ENCODE data around the gene KRTAP12-3. TPM values are rescaled to one million over a fixed set of nuclear protein-coding genes. Genes with fewer than 3 reads are reported as not detected.
"Not testable (repeated sequence)": the region's sequence is repeated elsewhere in the genome, so short reads cannot be mapped to it uniquely, and the experiment has no call there.

The KRTAP12-3 gene
- polyA plus RNA-seq, 3 donors: not detected

DNA sequence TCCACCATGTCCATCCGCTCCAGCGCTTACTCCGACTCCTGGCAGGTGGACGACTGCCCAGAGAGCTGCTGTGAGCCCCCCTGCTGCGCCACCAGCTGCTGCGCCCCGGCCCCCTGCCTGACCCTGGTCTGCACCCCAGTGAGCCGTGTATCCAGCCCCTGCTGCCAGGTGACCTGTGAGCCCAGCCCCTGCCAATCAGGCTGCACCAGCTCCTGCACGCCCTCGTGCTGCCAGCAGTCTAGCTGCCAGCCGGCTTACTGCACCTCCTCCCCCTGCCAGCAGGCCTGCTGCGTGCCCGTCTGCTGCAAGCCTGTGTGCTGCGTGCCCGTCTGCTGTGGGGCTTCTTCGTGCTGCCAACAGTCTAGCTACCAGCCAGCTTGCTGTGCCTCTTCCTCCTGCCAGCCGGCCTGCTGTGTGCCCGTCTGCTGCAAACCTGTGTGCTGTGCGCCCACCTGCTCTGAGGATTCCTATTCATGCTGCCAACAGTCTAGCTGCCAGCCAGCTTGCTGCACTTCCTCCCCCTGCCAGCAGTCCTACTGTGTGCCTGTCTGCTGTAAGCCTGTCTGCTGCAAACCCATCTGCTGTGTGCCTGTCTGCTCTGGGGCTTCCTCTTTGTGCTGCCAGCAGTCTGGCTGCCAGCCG, 30.4 kb upstream of the KRTAP12-3 start:
- not testable (repeated sequence) for DNase-seq

DNA sequence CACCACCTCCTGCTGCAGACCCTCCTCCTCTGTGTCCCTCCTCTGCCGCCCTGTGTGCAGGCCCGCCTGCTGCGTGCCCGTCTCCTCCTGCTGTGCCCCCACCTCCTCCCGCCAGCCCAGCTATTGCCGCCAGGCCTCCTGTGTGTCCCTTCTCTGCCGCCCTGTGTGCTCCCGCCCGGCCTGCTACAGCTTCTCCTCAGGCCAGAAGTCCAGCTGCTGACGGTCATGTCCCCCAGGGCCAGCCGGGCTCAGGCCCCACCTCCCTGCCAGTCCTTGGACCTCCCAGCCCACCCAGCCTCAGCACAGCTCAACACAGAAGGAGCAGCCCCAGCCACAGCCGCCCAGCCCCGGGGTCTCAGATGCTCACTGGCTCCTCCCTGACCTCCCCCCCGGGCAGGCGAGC, 29.9 kb upstream of the KRTAP12-3 start:
- DNase-seq: not testable (repeated sequence)

DNA sequence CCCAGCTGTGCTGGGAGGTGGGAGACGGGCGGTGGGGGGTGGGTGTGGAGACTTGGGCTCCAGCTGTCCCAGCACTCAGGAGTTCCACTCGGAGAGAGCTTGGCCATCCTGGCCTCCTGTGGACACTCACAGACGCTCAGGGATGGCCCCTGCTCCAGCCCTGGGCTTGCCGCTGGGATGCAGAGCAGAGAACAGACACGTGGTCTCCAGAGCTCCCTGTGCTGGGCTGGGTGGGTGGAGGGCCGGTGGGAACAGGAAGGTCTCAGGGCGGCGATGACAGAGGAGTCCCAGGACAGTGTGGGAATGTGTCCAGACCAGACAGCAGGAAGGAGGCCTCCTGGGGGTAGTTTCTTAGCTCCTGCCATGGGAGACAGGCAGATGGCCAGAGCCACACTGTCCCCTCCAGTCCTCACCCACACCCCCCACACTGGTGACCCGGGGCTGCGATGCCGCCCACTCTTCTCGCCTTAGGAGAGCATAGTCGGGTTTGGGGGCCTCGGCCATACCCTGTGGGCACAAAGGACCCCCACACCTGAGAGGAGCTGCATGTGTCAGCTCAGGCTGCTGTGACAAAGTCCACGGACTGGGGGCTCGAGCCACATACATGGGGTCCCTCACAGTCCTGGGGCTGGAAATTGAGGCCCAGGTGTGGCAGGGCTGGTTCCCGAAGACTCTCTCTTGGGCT, 28.9 kb upstream of the KRTAP12-3 start:
- no peak for DNase-seq

DNA sequence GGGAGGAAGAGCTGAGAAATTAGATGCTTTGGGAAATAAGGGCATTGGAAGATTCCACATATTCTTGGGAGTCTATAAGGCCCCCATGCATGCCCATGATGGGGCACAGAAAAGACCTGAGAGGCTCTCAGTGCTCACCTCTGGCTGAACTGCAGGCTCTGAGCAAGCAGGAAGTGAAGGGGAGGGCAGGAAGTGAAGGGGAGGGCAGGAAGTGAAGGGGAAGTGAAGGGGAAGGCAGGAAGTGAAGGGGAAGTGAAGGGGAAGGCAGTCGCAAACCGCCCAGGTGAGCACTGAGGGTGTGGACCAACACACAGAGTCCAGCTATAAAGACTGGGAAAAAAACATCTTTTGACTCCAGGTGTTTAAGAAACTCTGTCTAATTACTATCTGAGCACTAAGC, 27.3 kb upstream of the KRTAP12-3 start:
- DNase-seq: no peak

DNA sequence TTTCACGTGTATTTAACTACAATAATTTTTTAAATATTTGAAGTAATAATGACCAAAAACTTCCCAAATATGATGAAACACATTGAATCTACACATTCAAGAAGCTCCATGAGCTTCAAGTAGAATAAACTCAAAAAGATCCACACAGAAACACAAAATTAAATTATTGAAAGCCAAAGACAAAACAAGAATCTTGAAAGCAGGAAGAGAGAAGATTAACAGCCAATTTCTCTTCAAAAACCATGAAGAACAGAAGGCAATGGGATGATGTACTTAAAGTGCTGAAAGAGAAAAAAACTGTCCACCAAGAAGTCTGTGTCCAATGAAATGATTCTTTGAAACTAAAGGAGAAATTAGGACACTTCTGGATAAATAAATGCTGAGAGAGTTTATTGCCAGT, 25.7 kb upstream of the KRTAP12-3 start:
- DNase-seq: no peak

DNA sequence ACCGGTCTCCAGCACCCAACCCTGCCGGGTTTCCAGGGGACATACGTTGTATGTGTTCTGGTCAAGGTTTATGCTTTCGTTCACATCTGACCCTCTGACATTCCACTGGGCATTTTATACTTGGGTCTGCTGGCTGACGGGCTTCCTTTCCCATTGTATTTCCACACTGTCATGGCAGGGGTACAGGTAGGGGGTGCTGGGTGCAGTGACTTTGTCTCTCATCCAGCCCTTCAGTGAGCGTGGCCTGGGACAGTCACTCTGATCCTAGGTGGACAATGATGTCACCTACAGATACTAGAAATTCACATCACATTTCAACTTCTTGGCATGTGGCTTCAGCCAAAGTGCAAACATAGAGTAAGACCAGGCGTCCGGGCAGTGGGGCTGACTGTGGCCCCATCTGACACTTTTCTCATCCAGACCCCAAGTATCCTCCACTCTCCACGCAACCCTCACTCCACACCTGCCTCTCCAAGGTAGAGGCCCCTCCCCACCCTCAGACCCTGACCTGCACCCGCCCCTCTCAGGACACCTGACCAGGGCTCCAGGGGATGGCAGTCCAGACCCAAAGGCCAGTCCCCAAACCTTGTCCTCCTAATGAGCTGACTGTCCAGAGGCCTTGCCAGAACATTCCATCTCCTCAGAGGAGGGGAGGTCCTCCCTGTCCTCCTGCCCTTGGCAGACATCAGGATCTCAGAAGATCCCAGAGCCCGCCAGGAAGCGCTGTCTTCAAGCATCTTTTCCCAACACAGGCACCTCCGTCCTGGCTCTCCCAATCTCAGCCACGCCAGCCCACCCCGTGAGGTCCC, 21.3 kb upstream of the KRTAP12-3 start:
- DNase-seq: no peak

DNA sequence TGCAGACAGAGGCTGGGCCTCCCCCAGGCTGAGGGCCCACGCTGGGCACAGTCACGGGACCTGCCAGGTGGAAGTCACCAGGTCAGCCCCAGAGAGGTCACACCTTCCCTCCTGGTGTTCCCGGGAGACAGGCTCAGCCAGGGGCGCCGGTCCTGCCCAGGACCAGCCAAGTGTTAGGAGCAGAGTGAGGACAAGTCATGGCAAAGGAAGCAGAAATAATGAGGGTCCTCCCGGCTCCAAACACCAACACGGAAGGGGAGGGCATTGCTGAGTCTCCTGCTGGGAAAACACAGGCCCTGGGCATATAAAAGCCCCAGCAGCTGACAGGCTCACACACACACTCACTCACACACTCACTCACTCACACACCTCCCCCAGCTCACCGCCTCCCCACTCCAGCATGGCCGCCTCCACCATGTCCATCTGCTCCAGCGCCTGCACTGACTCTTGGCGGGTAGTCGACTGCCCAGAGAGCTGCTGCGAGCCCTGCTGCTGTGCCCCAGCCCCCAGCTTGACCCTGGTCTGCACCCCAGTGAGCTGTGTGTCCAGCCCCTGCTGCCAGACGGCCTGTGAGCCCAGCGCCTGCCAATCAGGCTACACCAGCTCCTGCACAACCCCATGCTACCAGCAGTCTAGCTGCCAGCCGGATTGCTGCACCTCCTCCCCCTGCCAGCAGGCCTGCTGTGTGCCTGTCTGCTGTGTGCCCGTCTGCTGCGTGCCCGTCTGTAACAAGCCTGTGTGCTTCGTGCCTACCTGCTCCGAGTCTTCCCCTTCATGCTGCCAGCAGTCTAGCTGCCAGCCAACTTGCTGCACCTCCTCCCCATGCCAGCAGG, 20.5 kb upstream of the KRTAP12-3 start, which contains the start of gene KRTAP10-10:
TSS of gene KRTAP10-10 (plus strand) at position 339 of the 833 bp plus-strand sequence. CDS start at position 401, 62 bp downstream.
- no peak for DNase-seq

DNA sequence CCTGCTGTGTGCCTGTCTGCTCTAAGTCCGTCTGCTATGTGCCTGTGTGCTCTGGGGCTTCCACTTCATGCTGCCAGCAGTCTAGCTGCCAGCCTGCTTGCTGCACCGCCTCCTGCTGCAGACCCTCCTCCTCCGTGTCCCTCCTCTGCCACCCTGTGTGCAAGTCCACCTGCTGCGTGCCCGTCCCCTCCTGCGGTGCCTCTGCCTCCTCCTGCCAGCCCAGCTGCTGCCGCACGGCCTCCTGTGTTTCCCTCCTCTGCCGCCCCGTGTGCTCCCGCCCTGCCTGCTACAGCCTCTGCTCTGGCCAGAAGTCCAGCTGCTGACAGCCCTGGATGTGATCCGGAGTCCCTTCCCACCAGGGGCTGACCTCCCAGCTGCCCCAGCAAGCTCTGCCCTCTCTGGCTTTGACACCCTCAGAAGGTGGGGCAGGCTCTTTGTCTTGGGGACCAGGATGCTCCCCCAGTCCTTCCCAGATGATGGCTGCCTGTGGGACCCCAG, 19.8 kb upstream of the KRTAP12-3 start:
- not testable (repeated sequence) for DNase-seq

DNA sequence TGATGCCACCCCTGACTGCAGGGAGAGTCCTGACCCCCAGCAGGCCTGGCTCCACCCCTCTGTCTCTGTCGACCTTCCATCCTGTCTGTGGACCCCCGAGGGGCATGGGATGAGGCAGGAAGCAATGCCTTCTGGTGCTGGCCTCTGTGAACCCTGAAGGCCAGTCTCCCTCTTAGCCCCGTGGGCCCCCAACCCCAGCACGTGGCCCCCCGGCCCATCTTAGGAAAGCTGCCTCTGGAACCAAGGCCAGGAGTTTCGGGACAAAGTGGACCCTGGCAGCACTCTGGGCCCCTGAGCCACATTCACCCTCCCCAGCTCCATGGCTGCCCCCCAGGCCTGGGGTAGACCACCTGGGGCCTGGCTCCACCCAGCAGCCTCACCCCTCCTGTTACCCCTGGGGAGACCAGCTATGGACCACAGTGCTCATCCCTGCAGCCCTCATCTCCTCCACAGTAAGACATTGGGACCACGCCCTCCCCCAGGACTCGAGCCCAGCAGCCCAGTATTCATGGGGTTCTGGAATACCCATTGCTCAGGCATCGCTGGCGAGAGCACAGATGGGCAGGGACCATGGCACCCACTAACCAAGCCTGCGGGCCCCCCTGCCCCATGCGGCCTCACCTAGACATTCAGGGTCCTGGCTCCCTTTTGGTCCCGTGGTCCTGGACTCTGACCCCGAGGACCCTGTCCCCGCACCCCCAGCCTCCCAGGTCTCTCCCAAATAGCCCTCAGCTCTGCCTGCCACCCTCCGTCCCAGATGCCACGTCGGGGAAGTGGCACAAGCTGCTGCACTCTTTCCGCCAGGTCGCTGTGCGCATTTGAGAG, 19.0 kb upstream of the KRTAP12-3 start:
- DNase-seq: not testable (repeated sequence)

DNA sequence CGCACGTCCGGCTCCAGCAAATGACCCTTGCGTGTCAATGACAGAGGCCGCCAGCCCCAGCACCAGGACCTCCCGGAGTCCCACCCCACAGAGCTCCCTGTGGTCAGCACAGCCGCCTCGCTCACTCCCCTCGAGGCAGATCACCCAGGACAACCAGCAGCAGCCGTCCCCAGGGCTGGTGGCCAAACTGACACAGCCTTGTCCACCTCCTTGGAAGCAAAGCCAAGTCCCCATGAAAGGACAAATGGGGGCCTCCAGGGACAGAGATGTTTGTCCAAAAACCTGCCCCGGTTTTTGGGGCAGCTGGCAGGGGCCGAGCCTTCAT, 18.4 kb upstream of the KRTAP12-3 start:
- DNase-seq: no peak

DNA sequence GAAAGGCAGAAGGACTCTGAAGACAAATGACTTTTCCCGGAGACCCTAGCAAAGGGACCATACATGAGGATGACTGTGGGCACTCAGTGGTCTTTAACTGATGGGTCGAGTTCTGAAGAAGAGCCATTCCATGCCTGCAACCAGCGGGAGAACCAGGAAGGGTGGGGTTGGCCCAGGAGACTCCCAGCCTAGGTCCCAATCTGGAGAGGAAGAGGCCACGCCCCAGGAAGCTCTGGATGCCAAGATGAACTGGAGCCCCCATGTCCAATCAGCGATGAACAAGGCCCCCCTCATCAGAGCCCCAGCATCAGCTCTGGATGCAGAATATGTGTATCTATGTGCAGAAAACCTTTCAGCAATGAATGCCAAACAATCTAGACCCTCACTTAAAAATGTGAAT, 17.0 kb upstream of the KRTAP12-3 start:
- DNase-seq: no peak

DNA sequence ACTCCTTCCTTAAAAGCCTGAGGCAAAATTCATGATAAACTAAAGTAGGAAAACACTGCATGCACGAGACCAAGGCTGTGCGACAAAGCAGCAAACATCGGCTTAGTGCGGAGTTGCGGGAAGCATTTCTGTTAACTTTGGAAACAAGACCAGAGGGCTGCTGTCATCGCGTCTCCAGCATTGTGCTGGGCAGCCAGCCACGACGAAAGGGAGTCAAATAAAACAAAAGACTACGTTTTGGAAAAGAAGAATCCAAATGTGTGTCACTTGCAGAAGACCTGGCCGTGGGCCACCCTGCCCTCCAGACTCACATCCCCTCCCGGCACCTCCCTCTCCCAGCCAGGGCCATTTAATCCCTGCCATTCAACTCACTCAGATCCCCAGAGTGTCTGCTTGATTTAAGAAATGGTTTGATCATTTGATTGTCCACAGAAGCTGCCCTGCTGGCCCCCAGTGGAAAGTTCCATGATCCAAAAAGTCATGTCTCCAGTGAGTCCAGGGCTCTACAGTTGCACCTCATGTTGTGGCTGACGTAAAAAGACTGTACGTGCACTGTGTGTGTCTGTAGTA, 13.9 kb upstream of the KRTAP12-3 start:
- peak; percentile 5 for DNase-seq

DNA sequence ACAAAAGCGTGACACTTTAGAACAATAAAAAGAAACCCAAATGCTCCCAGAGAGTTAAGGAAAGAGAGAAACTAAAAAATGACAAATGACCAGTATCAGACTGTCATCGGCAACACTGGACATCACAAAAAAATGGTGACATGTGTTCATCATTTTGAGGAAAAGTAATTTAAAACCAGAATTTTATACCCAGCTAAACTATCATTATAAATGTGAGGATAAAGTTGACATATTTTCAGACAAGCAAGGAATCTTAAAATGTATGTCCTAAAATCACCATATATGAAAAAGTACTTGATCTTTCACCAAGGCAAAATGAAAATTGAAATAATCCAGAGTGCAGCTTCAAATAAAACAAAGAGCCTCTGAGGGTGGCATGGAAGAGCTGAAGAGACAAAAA, 12.9 kb upstream of the KRTAP12-3 start:
- no peak for DNase-seq

DNA sequence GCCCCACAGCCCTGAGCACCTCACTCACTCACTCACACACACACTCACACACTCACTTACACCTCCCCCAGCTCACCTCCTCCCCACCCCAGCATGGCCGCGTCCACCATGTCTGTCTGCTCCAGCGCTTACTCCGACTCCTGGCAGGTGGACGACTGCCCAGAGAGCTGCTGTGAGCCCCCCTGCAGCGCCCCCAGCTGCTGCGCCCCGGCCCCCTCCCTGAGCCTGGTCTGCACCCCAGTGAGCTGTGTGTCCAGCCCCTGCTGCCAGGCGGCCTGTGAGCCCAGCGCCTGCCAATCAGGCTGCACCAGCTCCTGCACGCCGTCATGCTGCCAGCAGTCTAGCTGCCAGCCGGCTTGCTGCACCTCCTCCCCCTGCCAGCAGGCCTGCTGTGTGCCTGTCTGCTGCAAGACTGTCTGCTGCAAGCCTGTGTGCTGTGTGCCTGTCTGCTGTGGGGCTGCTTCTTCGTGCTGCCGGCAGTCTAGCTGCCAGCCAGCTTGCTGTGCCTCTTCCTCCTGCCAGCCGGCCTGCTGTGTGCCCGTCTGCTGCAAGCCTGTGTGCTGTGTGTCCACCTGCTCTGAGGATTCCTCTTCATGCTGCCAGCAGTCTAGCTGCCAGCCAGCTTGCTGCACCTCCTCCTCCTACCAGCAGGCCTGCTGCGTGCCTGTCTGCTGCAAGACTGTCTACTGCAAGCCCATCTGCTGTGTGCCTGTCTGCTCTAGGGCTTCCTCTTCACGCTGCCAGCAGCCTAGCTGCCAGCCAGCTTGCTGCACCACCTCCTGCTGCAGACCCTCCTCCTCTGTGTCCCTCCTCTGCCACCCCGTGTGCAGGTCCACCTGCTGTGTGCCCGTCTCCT, 11.1 kb upstream of the KRTAP12-3 start, which contains the start of gene KRTAP10-11:
TSS of gene KRTAP10-11 (plus strand) at position 49 of the 856 bp plus-strand sequence. CDS start at position 94, 45 bp downstream.
- DNase-seq: not testable (repeated sequence)

DNA sequence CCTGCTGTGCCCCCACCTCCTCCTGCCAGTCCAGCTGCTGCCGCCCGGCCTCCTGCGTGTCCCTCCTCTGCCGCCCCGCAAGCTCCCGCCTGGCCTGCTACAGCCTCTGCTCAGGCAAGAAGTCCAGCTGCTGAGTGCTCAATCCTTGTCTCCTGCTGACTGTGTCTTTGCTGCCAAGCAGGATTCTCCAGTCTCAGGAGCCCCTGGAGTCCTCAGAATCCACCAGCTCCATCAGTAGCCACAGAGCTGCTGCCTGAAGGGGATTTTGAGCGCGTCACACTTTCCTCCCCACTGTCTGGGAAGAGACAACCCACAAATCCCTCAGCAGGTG, 10.5 kb upstream of the KRTAP12-3 start:
- DNase-seq: no peak

DNA sequence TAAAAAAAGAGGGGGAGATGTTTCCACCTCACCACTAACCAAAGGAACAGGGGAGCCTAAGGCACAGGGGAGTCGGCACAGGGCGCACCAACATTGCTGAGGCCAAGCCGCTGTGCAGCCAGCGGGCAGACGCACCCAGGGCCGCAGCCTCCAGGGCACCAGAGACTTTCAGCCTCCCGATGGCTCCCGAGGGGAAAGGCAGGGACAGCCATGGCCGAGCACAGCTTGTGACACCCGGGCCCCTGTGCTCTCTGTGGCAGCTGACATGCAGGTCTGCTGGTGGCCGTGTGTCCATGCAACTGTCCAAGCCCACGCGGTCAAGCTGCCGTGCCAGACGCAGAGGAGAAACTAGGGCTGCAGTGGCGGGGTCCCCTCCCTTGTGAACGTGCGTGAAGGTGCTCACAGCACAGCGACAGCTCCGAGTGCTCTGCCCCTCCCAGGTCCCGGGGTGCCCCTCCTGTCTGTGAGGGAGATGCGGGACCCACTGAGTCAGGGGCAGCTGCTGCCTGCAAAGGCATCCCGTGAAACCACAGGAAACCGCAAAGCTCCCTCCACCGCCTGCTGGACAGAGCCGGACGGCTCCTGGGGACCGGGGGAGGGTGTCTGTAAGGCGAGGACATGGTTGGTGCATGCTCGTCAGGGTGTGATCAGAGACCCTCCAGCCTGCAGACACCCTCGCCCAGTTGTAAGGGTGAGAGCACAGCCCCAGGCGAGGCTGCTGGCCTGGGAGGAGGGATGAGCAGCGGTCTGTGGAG, 9.0 kb upstream of the KRTAP12-3 start:
- no peak for DNase-seq

DNA sequence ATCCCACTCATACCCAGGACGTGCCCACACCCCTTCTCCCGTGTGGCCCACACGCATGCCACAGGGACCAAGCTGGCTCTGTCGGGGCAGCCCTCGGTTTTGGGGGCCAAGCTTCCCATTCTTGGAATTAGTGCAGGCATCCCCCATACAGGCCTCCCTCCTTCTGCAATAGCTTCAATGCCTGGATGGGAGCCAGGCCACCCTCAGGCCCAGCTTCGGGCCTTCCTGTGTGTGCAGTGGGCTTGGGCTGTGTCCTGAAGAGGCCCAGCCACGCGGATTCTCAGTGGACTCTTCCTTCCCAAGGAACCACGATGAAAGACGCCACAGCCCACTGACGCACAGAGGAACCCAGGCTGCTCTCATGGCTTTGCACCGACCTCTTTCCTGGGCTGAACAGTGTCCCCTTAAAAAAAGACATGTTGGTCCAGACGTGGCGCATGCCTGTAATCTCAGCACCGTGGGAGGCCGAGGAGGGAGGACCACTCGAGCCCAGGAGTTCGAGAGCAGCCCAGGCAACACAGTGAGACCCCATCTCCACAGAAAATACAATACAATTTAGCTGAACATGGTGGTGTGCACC, 8.1 kb upstream of the KRTAP12-3 start:
- DNase-seq: no peak

DNA sequence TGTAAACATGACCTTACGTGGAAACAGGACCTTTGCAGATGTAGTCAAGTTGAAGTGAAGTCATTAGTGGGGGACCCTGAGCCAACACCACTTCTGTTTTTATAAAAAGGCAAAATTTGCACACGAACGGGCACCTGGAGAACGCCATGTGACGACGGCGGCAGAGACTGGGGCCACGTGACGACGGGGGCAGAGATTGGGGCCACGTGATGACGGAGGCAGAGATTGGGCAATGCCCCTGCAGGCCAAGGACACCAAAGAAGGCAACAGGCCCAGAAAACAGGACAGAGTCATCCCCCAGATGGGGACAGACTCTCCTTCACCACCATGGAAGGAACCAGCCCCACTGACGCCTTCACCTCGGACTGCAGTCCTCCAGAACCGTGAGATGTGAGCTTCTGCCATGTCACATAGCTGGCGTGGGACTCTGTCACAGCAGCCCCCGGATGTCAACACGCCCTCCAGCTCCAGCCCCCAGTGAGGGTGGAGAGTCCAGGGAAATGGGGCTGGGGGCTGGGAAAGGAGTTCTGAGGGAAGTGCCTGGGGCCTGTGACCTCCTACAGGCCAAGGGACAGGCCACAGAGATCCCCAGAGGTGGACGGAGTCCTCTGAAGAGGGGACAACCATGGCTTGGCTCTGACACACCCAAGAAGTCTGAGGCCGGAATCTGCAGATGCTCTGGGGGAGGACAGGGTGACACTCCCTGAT, 7.3 kb upstream of the KRTAP12-3 start:
- DNase-seq: no peak
